HL-60 (cell line): ENCODE measurements around the gene BCAR1.
"Not testable (repeated sequence)": the region's sequence is repeated elsewhere in the genome, so short reads cannot be mapped to it uniquely, and the experiment has no call there.

Source experiments
- DNase-seq, 2 experiments: peaks; one replicate each; pipeline ENCODE4 v3.0.0-alpha.2; 2010 to 2020; ENCODE audit warnings: low read depth in 1 of 2, low spot score in 1 of 2
- H3K27ac ChIP-seq: fragments of 250-450 bp; sonication (Bioruptor Pico); replicated peaks from 2 replicates; pipeline ENCODE4 v1.5.1; 2020; ENCODE audit warnings: mild to moderate bottlenecking, moderate library complexity
- H3K27me3 ChIP-seq: fragments of 250-450 bp; sonication (Bioruptor Pico); 2 replicates; pipeline ENCODE4 v1.5.1; 2021; ENCODE audit warnings: mild to moderate bottlenecking, moderate library complexity; ENCODE audit not compliant: insufficient read depth, poor library complexity, severe bottlenecking
- H3K4me3 ChIP-seq: replicated peaks from 2 replicates; pipeline ENCODE4 v1.5.1; 2011; ENCODE audit warnings: mild to moderate bottlenecking, control low read depth, low read length; ENCODE audit not compliant: insufficient read depth
- GABPA ChIP-seq: IDR thresholded peaks from 2 replicates; pipeline ENCODE4 v1.6.1; 2012; ENCODE audit warnings: low read depth
- POLR2AphosphoS5 ChIP-seq: IDR thresholded peaks from 2 replicates; pipeline ENCODE4 v1.6.1; 2012; ENCODE audit warnings: low read depth
- SPI1 ChIP-seq: IDR thresholded peaks from 2 replicates; pipeline ENCODE4 v1.6.1; 2012; ENCODE audit warnings: low read depth, mild to moderate bottlenecking, borderline replicate concordance
- TF ChIP-seq, protein P1 (sequence below): IDR thresholded peaks from one replicate; pipeline ENCODE4 v1.5.1; 2011; ENCODE audit warnings: low read length, control low read depth, inconsistent platforms; ENCODE audit not compliant: insufficient read depth
- TF ChIP-seq, protein P2 (sequence below): IDR thresholded peaks from 2 replicates; pipeline ENCODE4 v1.6.1; 2012; ENCODE audit warnings: low read depth; ENCODE audit not compliant: insufficient replicate concordance

The BCAR1 gene

DNA sequence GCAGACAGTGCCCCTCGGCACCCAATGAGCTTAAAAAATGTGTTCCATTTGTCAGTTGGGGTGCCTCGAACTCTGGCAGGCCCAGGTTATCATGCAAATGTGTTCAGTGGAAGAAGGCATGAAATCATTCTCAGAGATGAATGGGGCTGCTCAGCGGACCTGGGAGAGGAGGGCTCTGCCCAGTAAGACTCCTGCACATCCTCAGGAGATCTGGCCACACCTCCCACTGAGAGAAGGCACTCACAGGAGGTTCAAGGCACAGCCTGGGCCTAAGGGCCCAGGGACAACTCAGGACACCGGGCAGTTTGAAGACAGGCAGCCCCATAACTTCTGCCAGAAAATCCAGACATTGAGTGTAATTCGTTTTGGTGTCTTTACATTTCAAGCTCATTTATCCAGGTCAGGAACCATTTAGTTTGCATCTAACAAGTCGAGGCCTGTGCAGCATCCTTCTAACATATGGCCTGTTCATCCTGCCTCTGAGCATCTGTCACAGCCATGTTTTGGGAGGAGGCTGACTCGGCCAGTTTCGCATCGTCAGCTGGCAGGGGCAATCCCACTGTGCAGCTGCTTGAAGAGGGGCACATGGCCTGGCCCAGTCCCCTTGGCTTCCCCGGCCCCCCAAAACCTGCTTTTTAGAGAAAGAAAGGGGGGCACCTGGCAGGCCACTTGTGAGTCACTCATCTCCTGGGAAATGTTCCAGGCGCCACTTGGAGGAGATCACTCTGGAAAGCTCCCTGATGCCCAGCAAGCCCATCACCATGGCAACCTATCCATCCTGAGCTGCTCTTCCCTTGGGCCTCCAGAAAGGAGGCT, 31.2 kb upstream of the BCAR1 start:
- TF ChIP-seq, protein P1, sequence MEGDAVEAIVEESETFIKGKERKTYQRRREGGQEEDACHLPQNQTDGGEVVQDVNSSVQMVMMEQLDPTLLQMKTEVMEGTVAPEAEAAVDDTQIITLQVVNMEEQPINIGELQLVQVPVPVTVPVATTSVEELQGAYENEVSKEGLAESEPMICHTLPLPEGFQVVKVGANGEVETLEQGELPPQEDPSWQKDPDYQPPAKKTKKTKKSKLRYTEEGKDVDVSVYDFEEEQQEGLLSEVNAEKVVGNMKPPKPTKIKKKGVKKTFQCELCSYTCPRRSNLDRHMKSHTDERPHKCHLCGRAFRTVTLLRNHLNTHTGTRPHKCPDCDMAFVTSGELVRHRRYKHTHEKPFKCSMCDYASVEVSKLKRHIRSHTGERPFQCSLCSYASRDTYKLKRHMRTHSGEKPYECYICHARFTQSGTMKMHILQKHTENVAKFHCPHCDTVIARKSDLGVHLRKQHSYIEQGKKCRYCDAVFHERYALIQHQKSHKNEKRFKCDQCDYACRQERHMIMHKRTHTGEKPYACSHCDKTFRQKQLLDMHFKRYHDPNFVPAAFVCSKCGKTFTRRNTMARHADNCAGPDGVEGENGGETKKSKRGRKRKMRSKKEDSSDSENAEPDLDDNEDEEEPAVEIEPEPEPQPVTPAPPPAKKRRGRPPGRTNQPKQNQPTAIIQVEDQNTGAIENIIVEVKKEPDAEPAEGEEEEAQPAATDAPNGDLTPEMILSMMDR: no peak
- TF ChIP-seq POLR2AphosphoS5: no peak
- no peak for TF ChIP-seq SPI1
- no peak for DNase-seq
- Histone ChIP-seq H3K27ac (no peak overlapping the region), H3K27me3 (peaks cover 54% of the 10 kb centered on the region), H3K4me3 (no peak overlapping the region)

DNA sequence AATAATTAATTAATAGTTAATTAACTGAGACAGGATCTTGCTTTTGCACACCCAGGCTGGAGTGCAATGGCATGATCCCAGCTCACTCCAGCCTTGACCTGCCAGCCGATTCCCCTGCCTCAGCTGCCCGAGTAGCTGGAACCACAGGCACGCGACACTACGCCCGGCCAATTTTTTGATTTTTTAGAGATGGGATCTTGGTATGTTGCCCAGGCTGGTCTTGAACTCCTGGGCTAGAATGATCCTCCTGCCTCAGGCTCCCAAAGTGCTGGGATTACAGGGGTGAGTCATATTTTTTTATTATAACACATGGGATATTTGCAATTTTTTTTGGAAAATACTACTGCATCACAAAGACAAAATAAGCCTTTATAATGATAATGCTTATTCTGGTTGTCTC, 30.4 kb upstream of the BCAR1 start:
- no peak for DNase-seq
- no peak for TF ChIP-seq GABPA
- TF ChIP-seq, protein P1: no peak
- no peak for TF ChIP-seq POLR2AphosphoS5
- TF ChIP-seq SPI1: no peak
- TF ChIP-seq, protein P2, sequence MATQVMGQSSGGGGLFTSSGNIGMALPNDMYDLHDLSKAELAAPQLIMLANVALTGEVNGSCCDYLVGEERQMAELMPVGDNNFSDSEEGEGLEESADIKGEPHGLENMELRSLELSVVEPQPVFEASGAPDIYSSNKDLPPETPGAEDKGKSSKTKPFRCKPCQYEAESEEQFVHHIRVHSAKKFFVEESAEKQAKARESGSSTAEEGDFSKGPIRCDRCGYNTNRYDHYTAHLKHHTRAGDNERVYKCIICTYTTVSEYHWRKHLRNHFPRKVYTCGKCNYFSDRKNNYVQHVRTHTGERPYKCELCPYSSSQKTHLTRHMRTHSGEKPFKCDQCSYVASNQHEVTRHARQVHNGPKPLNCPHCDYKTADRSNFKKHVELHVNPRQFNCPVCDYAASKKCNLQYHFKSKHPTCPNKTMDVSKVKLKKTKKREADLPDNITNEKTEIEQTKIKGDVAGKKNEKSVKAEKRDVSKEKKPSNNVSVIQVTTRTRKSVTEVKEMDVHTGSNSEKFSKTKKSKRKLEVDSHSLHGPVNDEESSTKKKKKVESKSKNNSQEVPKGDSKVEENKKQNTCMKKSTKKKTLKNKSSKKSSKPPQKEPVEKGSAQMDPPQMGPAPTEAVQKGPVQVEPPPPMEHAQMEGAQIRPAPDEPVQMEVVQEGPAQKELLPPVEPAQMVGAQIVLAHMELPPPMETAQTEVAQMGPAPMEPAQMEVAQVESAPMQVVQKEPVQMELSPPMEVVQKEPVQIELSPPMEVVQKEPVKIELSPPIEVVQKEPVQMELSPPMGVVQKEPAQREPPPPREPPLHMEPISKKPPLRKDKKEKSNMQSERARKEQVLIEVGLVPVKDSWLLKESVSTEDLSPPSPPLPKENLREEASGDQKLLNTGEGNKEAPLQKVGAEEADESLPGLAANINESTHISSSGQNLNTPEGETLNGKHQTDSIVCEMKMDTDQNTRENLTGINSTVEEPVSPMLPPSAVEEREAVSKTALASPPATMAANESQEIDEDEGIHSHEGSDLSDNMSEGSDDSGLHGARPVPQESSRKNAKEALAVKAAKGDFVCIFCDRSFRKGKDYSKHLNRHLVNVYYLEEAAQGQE: no peak
- peaks cover 54% of the 10 kb centered on the region for H3K27me3 ChIP-seq
- H3K27ac ChIP-seq: no peak overlapping the region
- no peak overlapping the region for H3K4me3 ChIP-seq

DNA sequence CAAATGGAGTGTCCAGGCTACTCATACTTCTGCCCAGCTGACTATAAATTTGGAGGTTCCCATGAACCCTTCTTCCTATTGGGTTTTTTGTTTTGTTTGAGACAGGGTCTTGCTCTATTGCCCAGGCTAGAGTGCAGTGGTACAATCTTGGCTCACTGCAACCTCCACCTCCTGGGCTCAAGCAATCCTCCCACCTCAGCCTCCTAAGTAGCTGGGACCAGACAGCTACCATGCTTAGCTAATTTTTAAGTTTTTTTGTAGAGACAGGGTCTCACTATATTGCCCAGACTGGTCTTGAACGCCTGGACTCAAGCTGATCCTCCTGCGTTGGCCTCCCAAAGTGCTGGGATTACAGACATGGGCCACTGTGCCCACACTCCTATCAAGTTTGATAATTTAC, 29.6 kb upstream of the BCAR1 start:
- peaks cover 54% of the 10 kb centered on the region for H3K27me3 ChIP-seq
- H3K27ac ChIP-seq, DNase-seq, H3K4me3 ChIP-seq: not testable (repeated sequence)

DNA sequence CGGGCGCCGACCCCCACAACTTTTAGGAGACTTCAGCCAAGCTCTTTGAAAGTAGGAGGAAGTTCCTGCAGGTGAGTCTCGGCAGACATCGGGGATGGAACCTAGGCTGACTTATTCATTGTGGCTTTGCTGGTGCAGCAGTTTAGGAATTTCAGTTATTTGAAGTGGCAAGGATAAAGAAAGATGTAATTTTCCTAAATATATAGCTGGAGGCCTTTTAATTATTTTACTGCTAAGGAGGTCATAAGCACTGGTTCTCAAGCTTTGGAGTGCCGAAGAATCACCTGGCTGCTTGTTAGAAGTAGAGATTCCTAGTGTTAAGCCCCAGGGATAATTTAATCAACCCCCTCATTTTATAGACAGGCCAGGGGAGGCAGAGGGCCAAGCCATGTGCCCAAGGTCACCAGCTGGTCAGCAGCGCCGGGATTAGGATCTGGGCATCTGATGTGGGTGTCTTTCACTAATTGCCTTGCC, 28.9 kb upstream of the BCAR1 start:
- H3K27ac ChIP-seq: no peak overlapping the region
- H3K4me3 ChIP-seq: no peak overlapping the region
- TF ChIP-seq SPI1 (no peak), POLR2AphosphoS5 (no peak), GABPA (no peak)
- TF ChIP-seq, protein P1: no peak
- TF ChIP-seq, protein P2: no peak
- peaks cover 55% of the 10 kb centered on the region for H3K27me3 ChIP-seq
- no peak for DNase-seq
